HL-60/S4 treated with phorbol 12-myristate 13-acetate at 8.2 ng/mL for 4 days and 3 days (cell line): Measurements from ENCODE around the gene TNIK.
"Not testable (repeated sequence)": the region's sequence is repeated elsewhere in the genome, so short reads cannot be mapped to it uniquely, and the experiment has no call there.

ENCODE experiments used
- in situ Hi-C: fragments of 300-500 bp; cut with MboI; formaldehyde crosslinking; loops from 2 replicates; pipeline ENCODE4 v1.15.0; 2022; ENCODE audit warnings: low sequenced_read_pairs

TNIK gene

GRCh38 chr3:171121801-171122200 lies 338.4 kb downstream of the TNIK start:
- in situ Hi-C loops, result no loop called here

DNA sequence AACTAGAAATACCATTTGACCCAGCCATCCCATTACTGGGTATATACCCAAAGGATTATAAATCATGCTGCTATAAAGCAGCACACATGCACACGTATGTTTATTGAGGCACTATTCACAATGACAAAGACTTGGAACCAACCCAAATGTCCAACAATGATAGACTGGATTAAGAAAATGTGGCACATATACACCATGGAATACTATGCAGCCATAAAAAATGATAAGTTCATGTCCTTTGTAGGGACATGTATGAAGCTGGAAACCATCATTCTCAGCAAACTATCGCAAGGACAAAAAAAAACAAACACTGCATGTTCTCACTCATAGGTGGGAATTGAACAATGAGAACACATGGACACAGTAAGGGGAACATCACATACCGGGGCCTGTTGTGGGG lies 340.8 kb downstream of the TNIK start:
- in situ Hi-C loops, result not testable (repeated sequence)

DNA sequence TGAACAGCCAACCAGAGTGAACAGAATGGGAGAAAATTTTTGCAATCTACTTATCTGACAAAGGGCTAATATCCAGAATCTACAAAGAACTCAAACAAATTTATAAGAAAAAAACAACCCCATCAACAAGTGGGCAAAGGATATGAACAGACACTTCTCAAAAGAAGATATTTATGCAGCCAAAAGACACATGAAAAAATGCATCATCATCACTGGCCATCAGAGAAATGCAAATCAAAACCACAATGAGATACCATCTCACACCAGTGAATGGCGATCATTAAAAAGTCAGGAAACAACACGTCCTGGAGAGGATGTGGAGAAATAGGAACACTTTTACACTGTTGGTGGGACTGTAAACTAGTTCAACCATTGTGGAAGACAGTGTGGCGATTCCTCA lies 341.2 kb downstream of the TNIK start:
- in situ Hi-C loops, result not testable (repeated sequence)

- in situ Hi-C loops, result no loop called here
Observed at GRCh38 chr3:171116824-171117395, 343.3 kb downstream of the TNIK start.

DNA sequence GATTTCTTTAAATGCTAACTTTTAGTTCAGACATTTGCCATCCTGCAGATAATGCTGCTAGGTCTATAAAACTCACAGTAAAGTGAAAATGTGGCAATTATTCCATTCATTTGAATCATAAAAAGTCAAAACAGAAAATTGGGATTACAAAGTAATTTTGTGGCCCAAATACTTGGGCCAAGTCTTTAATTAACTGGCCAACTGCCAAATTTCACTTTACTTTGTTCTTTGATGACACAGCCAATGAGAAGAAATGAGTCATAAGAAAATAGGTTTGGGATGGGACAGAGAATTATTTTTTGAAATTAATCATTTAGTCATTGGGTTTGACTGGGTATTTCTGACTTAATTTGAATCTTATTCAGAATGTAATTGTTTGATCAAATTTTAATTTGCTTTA lies 343.8 kb downstream of the TNIK start:
- in situ Hi-C loops, result no loop called here

DNA sequence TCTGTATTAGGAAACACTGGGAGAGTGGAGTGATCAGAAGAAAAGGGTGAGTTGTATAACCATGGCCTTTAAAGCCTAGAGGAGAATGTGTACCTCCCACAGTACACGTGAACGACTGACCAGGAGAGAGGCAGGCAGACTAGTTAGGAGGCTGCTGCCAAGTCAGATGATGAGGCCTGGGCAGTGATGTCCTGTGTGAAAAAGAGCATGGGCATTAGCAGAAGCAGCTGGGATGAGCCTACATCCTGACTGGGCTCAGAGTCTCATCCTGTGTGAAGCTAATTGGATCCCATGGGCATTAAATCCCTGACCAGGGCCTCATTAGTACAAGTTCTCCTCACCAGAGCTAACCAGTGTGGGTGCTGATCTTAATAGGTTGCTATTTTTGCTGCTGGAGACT lies 344.5 kb downstream of the TNIK start:
- in situ Hi-C loops, result no loop called here

DNA sequence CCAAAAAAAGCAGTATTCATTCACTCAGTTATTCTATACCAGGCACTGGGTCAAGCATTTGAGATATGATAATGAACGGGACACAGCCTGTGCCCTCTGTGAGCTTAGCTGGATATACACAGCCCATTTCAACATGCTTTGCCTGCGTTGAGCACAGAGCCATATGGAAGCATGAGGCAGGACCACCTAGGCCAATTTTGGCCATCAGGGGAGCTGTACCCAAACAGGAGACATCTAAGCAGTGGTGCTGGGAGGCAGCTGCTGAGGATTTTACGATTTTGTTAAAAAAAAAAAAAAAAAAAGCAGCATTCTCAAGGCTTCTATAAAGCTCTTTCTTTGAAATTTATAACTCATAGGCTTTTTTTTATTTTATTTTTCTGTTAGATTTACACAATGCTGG lies 346.5 kb downstream of the TNIK start:
- in situ Hi-C loops, result no loop called here

GRCh38 chr3:171110715-171111114 lies 349.5 kb downstream of the TNIK start:
- in situ Hi-C loops, result no loop called here

DNA sequence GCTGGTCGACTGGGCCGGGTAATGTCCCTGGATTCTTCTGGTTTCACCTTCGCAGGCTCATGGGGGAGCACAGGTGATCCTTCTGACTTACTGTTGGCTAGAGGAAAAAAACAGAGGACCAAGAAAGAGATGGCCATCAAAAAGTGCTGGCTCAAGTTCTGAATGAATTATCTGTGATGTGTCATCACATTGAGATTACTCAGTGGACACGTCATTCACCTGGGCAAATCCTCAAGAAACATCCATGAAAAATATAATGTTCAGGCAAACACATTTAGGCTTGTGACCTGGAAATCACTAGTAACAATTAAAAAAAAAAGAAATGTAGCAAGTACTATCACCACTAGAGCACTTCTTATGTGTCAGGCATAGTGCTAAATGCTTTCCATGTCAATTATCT lies 352.1 kb downstream of the TNIK start:
- in situ Hi-C loops, result no loop called here

DNA sequence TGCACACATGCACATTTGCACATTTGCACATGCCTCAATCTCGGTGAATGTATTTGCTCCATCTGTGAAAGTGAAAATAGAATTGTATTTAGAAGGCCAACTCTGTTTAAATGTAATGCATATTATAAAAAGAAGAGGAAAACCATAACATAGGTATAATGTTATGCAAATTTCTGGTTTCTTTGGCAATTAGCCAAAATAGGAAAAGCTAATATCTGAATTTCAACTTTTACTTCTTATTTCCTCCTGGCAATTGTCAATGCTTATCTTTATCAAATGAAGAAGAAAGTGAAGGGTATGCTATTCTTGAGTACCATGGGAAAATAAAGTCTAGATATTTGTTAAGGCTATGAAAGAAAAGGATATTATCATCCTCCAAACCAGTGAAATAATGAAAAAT lies 357.0 kb downstream of the TNIK start:
- in situ Hi-C loops, result no loop called here

DNA sequence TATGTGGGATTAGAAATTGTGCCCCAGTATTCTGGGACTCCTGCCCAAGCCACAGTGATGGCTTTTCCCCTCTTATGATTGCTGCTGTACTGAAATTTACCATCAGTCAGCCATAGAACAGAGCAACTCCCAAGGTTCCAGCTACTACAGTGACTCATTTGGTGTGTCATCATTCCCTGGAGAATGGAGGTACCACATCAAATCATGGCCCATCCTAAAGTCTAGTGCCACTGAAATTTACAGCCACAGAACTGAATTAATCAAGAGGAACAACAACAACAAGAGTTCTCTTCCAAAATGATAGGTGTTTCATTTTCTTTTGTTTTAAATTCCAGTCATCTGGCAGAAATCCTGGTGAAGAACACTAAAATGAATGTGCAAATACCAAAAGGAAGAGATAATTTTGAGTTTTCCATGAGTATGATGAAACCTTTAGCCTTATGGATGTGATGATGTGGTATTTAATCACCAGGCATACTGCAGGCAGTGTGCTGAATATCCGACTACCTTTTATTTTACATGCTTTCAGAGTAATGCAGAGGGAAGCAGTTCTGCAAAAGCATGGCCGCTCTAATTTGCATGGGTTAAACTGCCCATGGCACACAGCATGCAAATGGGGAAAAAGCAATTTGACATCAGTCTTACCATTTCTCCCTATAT lies 358.1 kb downstream of the TNIK start:
- in situ Hi-C loops, result no loop called here

DNA sequence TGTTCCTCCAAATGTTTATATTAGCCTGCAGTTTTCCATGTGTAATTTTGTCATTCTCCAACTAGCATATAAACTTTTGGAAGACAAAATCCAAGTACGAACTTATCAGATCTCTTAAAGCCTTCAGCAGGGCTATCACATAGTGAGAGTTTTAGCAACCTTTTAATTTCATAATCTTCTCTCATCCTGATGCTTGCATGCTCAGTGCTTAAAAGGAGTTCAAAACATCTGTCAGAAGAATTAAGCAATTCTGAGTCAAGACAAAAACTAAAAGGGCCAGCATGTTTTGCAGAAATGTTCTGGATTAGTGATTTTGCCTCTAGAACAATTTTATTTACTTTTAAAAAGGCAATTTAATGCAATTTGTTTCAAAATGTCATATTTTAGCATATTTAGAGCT lies 360.3 kb downstream of the TNIK start:
- in situ Hi-C loops, result no loop called here

GRCh38 chr3:171095063-171095462 lies 365.1 kb downstream of the TNIK start:
- in situ Hi-C loops, result no loop called here

GRCh38 chr3:171094411-171094810 lies 365.8 kb downstream of the TNIK start:
- in situ Hi-C loops, result no loop called here

DNA sequence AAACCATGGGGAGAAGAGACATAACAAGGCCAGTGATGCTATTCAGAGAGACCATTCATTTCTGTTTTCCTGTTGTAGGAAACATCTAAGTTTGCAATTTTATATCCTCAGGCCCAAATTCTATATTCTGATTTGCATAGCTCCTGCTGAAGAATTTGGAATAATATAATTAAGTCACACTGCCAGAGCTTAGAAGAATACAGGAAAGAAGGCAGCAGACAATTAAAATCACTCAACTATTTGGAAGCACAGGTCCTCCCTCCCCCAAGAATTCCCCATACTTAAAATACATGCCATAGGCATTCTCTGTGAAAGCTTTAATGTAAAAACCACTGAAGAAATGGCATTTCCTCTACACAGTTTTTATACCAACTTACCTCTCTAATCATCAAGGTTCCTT lies 366.7 kb downstream of the TNIK start:
- in situ Hi-C loops, result no loop called here

GRCh38 chr3:171092467-171092911 lies 367.7 kb downstream of the TNIK start:
- in situ Hi-C loops, result no loop called here

DNA sequence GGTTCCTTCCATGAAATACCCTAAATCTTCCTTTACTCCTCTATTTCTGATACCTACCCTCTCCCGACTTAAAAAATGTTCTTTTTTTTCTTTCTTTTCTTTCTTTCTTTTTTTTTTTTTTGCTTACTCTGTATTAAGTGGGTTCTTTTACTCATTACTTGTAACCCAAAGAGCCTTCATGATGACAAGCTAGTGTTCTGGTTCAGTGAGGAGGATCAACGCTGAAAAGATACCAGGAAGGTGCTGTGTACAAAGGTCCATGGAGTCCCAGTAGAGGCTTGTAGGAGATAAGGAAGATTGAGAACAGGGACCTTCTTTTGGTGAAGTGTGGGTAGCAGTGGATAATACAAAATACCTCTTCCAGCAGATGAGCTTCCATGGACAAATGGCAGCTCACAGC lies 369.9 kb downstream of the TNIK start:
- in situ Hi-C loops, result no loop called here

DNA sequence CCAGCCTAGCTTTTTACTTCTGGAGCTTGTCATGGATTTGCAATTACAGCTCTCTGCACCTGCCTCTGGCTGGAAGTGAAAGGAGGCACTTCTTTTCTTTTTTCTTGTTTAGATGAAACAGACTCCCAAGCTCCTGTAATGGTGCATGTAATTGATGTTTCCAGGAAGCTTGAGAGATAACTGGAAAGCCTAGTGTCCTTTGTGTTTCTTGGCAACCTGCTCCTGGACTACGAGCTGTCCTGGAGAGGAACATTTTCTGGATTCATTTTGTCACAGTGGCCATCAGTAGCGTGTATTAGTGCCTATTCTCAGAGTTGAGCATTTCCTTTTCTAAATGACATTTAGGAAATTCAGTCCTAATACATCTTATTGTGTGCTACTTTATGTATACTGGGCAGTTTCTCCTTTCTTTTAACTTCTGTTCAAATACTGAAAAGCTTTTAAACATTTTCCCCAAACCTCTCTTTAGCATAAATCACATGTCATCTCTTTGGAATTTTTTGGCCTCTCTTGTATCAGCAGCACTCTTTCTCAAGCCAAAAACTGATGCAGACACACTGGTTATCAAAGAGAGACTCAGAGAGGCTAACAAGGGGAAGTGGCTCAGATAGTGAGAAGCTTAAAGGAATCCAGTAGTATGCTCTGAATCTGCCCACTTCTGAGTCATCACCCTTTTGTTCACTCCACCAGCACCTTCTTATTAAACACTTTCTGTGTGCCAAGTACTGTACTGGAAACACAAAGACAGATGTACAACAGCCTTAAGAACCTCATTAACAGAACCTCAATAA lies 371.0 kb downstream of the TNIK start:
- in situ Hi-C loops, result no loop called here

GRCh38 chr3:171088496-171088895 lies 371.7 kb downstream of the TNIK start:
- in situ Hi-C loops, result no loop called here

- in situ Hi-C loops, result no loop called here
Observed at GRCh38 chr3:171086914-171087313, 373.3 kb downstream of the TNIK start.

DNA sequence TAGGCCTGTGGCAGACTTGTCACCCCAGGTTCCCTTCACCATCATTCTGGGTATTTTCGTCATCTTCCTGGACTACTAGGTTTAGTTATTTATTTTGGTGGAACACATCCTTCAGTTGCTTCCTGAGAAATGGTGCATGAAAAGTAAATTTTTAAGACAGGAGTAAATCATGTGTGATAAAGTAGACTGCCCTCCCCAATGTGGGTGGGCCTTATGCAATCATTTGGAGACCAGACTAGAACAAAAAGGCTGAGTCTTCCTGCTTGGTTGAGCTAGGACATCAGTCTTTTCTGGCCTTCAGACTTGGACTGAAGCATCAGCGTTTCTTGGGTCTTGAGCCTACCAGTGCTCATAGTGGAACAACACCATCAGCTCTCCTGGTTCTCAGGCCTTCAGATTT lies 382.9 kb downstream of the TNIK start:
- in situ Hi-C loops, result no loop called here

GRCh38 chr3:171072432-171072831 lies 387.8 kb downstream of the TNIK start:
- in situ Hi-C loops, result no loop called here
